ENCODE data around the gene RETREG2.
"Not testable (repeated sequence)": the region's sequence is repeated elsewhere in the genome, so short reads cannot be mapped to it uniquely, and the experiment has no call there.

RETREG2 gene

GRCh38 chr2:219199470-219200211 is 21.6 kb downstream of the RETREG2 start:
- DNase-seq, result no peak

GRCh38 chr2:219200502-219201326 is 22.6 kb downstream of the RETREG2 start:
- not testable (repeated sequence) for DNase-seq

- DNase-seq, result not testable (repeated sequence)
Observed at GRCh38 chr2:219201331-219201730, 23.3 kb downstream of the RETREG2 start.

- no peak for DNase-seq
Observed at GRCh38 chr2:219204425-219205164, 26.5 kb downstream of the RETREG2 start.

- no peak for DNase-seq
Observed at GRCh38 chr2:219205165-219205538, 27.1 kb downstream of the RETREG2 start.

- DNase-seq, result no peak
Observed at GRCh38 chr2:219205981-219206327, 27.9 kb downstream of the RETREG2 start.

GRCh38 chr2:219206328-219207133 is 28.5 kb downstream of the RETREG2 start, which contains the start of gene ZFAND2B:
Gene ZFAND2B (plus strand): TSS chr2:219206782. CDS start chr2:219206988, 206 bp downstream.
- DNase-seq, result peak; percentile 95

- DNase-seq, result no peak
Observed at GRCh38 chr2:219207134-219207883, 29.2 kb downstream of the RETREG2 start.

GRCh38 chr2:219207884-219208740 is 30.0 kb downstream of the RETREG2 start:
- DNase-seq, result no peak

GRCh38 chr2:219209236-219210195 is 31.4 kb downstream of the RETREG2 start:
- DNase-seq, result no peak

GRCh38 chr2:219210196-219210885 is 32.3 kb downstream of the RETREG2 start:
- no peak for DNase-seq

- DNase-seq, result no peak
Observed at GRCh38 chr2:219210886-219211362, 32.8 kb downstream of the RETREG2 start.

GRCh38 chr2:219213026-219213415 is 34.9 kb downstream of the RETREG2 start:
- DNase-seq, result no peak

GRCh38 chr2:219213486-219214071 is 35.5 kb downstream of the RETREG2 start:
- no peak for DNase-seq

- DNase-seq, result no peak
Observed at GRCh38 chr2:219214141-219214540, 36.1 kb downstream of the RETREG2 start.

GRCh38 chr2:219214786-219215185 is 36.7 kb downstream of the RETREG2 start:
- no peak for DNase-seq

- no peak for DNase-seq
Observed at GRCh38 chr2:219215871-219216534, 37.9 kb downstream of the RETREG2 start.

GRCh38 chr2:219216535-219216915 is 38.5 kb downstream of the RETREG2 start:
- DNase-seq, result no peak
